HepG2 (cell line): ENCODE data around the gene SAMD10. TPM values are rescaled to one million over a fixed set of nuclear protein-coding genes. Genes with fewer than 3 reads are reported as not detected.

Experiments used
- ATAC-seq: fragments of 200-7000 bp; cut with Tn5 transposase; 3 replicates; pipeline ENCODE4 v1.9.1; 2020; ENCODE audit warnings: mild to moderate bottlenecking, moderate library complexity
- BruUV-seq: library from RNA; stranded (reverse); fragments of 400-500 nt; replicated peaks from 2 replicates; lab custom pipeline; 2021; lab: Mats Ljungman, UMichigan
- CTCF ChIA-PET: fragments of 300-600 bp; formaldehyde crosslinking; extraction: SDS; loops from one replicate; lab custom pipeline; 2021; ENCODE audit warnings: low total read pairs, inconsistent platforms, low intra/inter-chr PET ratio; lab: Yijun Ruan, JAX
- POLR2A ChIA-PET: fragments of 350-600 bp; sonication (Branson Sonifier 250); formaldehyde crosslinking; loops from one replicate; lab custom pipeline; 2020; ENCODE audit warnings: antibody characterized with exemption, inconsistent platforms; lab: Yijun Ruan, JAX
- DNase-seq: peaks from one replicate; pipeline ENCODE4 v3.0.0-alpha.2; 2015; ENCODE audit warnings: low spot score
- FAIRE-seq: peaks from 3 replicates; lab custom pipeline; 2011; peaks lifted over from hg19 to GRCh38; lab: Jason Lieb, UNC
- H2AFZ ChIP-seq: one replicate; pipeline ENCODE4 v1.6.1; 2011; ENCODE audit warnings: low read length, inconsistent platforms
- H3K27ac ChIP-seq: fragments of 300-600 bp; 3 replicates; pipeline ENCODE4 v1.8.0; 2011; ENCODE audit warnings: mixed run types, mild to moderate bottlenecking, mixed read lengths, low read length, inconsistent platforms; ENCODE audit not compliant: insufficient read depth; ENCODE audit errors: extremely low read length
- H3K27me3 ChIP-seq, 2 experiments: fragments of 200-600 bp in 1 of 2; 2 replicates in 1 of 2; 3 replicates in 1 of 2; pipeline versions ENCODE4 v1.6.0 to v1.8.0; 2011; ENCODE audit warnings: low read length in 2 of 2, mild to moderate bottlenecking in 2 of 2, moderate library complexity in 2 of 2, inconsistent platforms in 1 of 2; ENCODE audit not compliant: insufficient read depth in 2 of 2, control insufficient read depth in 1 of 2
- H3K36me3 ChIP-seq, 2 experiments: fragments of 200-600 bp in 1 of 2; replicated peaks in 1 of 2; 2 replicates in 1 of 2; 3 replicates in 1 of 2; pipeline versions ENCODE4 v1.5.1 to v1.8.0; 2011; ENCODE audit warnings: low read length in 2 of 2, inconsistent platforms in 1 of 2; ENCODE audit not compliant: insufficient read depth in 2 of 2, control insufficient read depth in 1 of 2
- H3K4me1 ChIP-seq: 2 replicates; pipeline ENCODE4 v1.5.1; 2012; ENCODE audit warnings: low read length, inconsistent platforms; ENCODE audit not compliant: insufficient read depth
- H3K4me2 ChIP-seq: 2 replicates; pipeline ENCODE4 v1.6.0; 2011; ENCODE audit warnings: low read depth, low read length, inconsistent platforms
- H3K4me3 ChIP-seq, 3 experiments: fragments of 200-600 bp in 1 of 3; sonication (generic), shearing (Covaris generic) in 1 of 3; replicated peaks in 1 of 3; 2 replicates each; pipeline ENCODE4 v1.5.1; 2011 to 2016; ENCODE audit warnings: low read length in 3 of 3, inconsistent platforms in 2 of 3, low read depth in 2 of 3, mild to moderate bottlenecking in 2 of 3, control low read depth in 1 of 3, mixed read lengths in 1 of 3; ENCODE audit not compliant: insufficient read depth in 1 of 3
- H3K79me2 ChIP-seq: one replicate; pipeline ENCODE4 v1.6.1; 2011; ENCODE audit warnings: low read length, inconsistent platforms; ENCODE audit not compliant: insufficient read depth
- H3K9ac ChIP-seq: 2 replicates; pipeline ENCODE4 v1.6.0; 2011; ENCODE audit warnings: mild to moderate bottlenecking, low read depth, low read length, inconsistent platforms; ENCODE audit not compliant: insufficient read depth
- H3K9me3 ChIP-seq: 2 replicates; pipeline ENCODE4 v1.5.1; 2012; ENCODE audit warnings: mild to moderate bottlenecking, low read length
- H4K20me1 ChIP-seq: 2 replicates; pipeline ENCODE4 v1.6.0; 2011; ENCODE audit warnings: inconsistent platforms, mild to moderate bottlenecking, low read length, moderate library complexity; ENCODE audit not compliant: insufficient read depth
- AGO1 ChIP-seq: fragments of 200-400 bp; formaldehyde crosslinking; IDR thresholded peaks from 2 replicates; pipeline ENCODE4 v1.6.1; 2017; ENCODE audit warnings: mild to moderate bottlenecking, low read depth, low read length, moderate library complexity; ENCODE audit not compliant: poor library complexity, severe bottlenecking
- ATRX ChIP-seq: sonication (generic); formaldehyde crosslinking; IDR thresholded peaks from 2 replicates; pipeline ENCODE4 v1.4.0; 2020; ENCODE audit warnings: missing genetic modification reagents, borderline replicate concordance
- BATF2 ChIP-seq: sonication (generic); formaldehyde crosslinking; IDR thresholded peaks from 2 replicates; pipeline ENCODE4 v1.8.0; 2022; ENCODE audit warnings: mild to moderate bottlenecking, missing genetic modification reagents, moderate library complexity
- CSRNP2 ChIP-seq: sonication (generic); formaldehyde crosslinking; conservative IDR thresholded peaks from 2 replicates; pipeline ENCODE4 v1.8.0; 2022; ENCODE audit warnings: low read depth, missing genetic modification reagents
- GABPB1 ChIP-seq: IDR thresholded peaks from 2 replicates; pipeline ENCODE4 v1.6.1; 2016; ENCODE audit warnings: mild to moderate bottlenecking, missing genetic modification reagents, moderate library complexity, missing compliant biosample characterization
- KDM1A ChIP-seq: IDR thresholded peaks from 2 replicates; pipeline ENCODE4 v1.6.1; 2016; ENCODE audit warnings: missing compliant biosample characterization
- KDM5B ChIP-seq: sonication (generic); formaldehyde crosslinking; IDR thresholded peaks from 2 replicates; pipeline ENCODE4 v1.4.0; 2020; ENCODE audit warnings: missing genetic modification reagents, mild to moderate bottlenecking, borderline replicate concordance
- MED13 ChIP-seq: sonication (generic); formaldehyde crosslinking; IDR thresholded peaks from 2 replicates; pipeline ENCODE4 v1.5.0; 2020; ENCODE audit warnings: missing genetic modification reagents
- MLX ChIP-seq: IDR thresholded peaks from 2 replicates; pipeline ENCODE4 v1.6.1; 2016
- MXD1 ChIP-seq: sonication (generic); formaldehyde crosslinking; IDR thresholded peaks from 2 replicates; pipeline ENCODE4 v1.4.0; 2020; ENCODE audit warnings: mild to moderate bottlenecking, missing genetic modification reagents
- PAXIP1 ChIP-seq: sonication (generic); formaldehyde crosslinking; conservative IDR thresholded peaks from 2 replicates; pipeline ENCODE4 v1.4.0; 2020; ENCODE audit warnings: mild to moderate bottlenecking, missing genetic modification reagents, moderate library complexity
- RFXANK ChIP-seq: IDR thresholded peaks from 2 replicates; pipeline ENCODE4 v1.6.1; 2016
- SNRNP70 ChIP-seq: fragments of 200-400 bp; formaldehyde crosslinking; IDR thresholded peaks from 2 replicates; pipeline ENCODE4 v1.6.1; 2017; ENCODE audit warnings: mild to moderate bottlenecking, low read depth, low read length, moderate library complexity
- ZBTB38 ChIP-seq: sonication (generic); formaldehyde crosslinking; IDR thresholded peaks from 2 replicates; pipeline ENCODE4 v1.5.1; 2020; ENCODE audit warnings: mild to moderate bottlenecking, missing genetic modification reagents
- WGBS: methylation state at CpG from one replicate; pipeline ENCODE4 v1.1.6; 2017; ENCODE audit warnings: low lambda C conversion rate; 5-methylcytosine and 5-hydroxymethylcytosine counted together
- in situ Hi-C: cut with HindIII; loops from 2 replicates; pipeline ENCODE4 v1.10.0; 2017; ENCODE audit warnings: low pct_unique_long_range_greater_than_20kb; ENCODE audit not compliant: extremely low pct_ligation_motif_present
- intact Hi-C: fragments of 100-400 bp; cut with micrococcal nuclease; formaldehyde crosslinking; loops from one replicate; pipeline ENCODE4 v1.10.0; 2022; ENCODE audit not compliant: unreplicated experiment
- polyA plus RNA-seq, 8 experiments: library from polyadenylated mRNA; depleted of rRNA in 3 of 8; stranded (reverse) in 7 of 8; unstranded in 1 of 8; fragments of >200 nt; fragmentation: Illumina TruSeq in 4 of 8; extraction: Trizol in 4 of 8; gene quantifications; 2 replicates each; pipeline versions ENCODE4 v1.2.1 to v1.2.3, GENCODE V29; 2011 to 2016; ENCODE audit warnings: low read depth in 4 of 8, missing spikeins in 1 of 8, mixed read lengths in 1 of 8; ENCODE audit not compliant: insufficient read depth in 1 of 8
- total RNA-seq, 5 experiments: library from RNA; depleted of rRNA; stranded (reverse); fragments of >200 nt; fragmentation: Illumina TruSeq; extraction: Trizol; gene quantifications; 2 replicates each; pipeline ENCODE4 v1.2.3, GENCODE V29; 2016; ENCODE audit warnings: low read depth in 1 of 5

The SAMD10 gene
- total and polyA plus RNA-seq, 2 of the 13 experiments (the other 11 are each of a cell fraction or from before 2014, with no cell fraction given) = 6.1 to 11.0 TPM

GRCh38 chr20:63945031-63945658 lies 34.3 kb downstream of the SAMD10 start (continued):
- 0 out of 2 replicates have a peak, but pooled peaks have one; percentile 3 for TF ChIP-seq GABPB1 (CRISPR knock-in tag)
- peak; percentile 21 for TF ChIP-seq AGO1
- TF ChIP-seq KDM1A (CRISPR knock-in tag) = no peak
- TF ChIP-seq MXD1 (CRISPR knock-in tag) = 0 out of 2 replicates have a peak, but pooled peaks have one; percentile 26
- no peak for TF ChIP-seq SNRNP70

GRCh38 chr20:63944078-63944941 lies 35.1 kb downstream of the SAMD10 start:
- Histone ChIP-seq H2AFZ (no peak overlapping the region), H3K79me2 (peaks cover 31% of the 10 kb centered on the region), H3K4me2 (no peak overlapping the region), H3K9me3 (no peaks in the 10 kb centered on the region), H3K9ac (no peak overlapping the region), H3K4me1 (peaks cover 10% of the 10 kb centered on the region), H3K27me3 (no peaks in the 10 kb centered on the region), H4K20me1 (peaks cover 57% of the 10 kb centered on the region), H3K4me3 (no peak overlapping the region), H3K36me3 (peaks cover 51 to 73% of the 10 kb centered on the region in 2 experiments), H3K27ac (no peak overlapping the region)
- no peak for ATAC-seq
- ChIA-PET CTCF (no interaction called here), POLR2A (interaction anchor here (0.8 kb wide), 1 partner anchor 11 kb away, joined by 3 read pairs; no protein-coding TSS in a partner anchor)
- in situ Hi-C loops = no loop called here
- no TSS peak for BruUV-seq
- no peak for FAIRE-seq
- intact Hi-C loops = no loop called here
- DNase-seq = no peak
- WGBS = 97% methylated on average over 35 of the region's 35 CpGs
- no peak for TF ChIP-seq MED13 (CRISPR knock-in tag)
- TF ChIP-seq MLX (CRISPR knock-in tag) = no peak
- TF ChIP-seq ZBTB38 = 0 out of 2 replicates have a peak, but pooled peaks have one; percentile 13
- no peak for TF ChIP-seq RFXANK (CRISPR knock-in tag)
- no peak for TF ChIP-seq BATF2
- TF ChIP-seq KDM5B (CRISPR knock-in tag) = no peak
- TF ChIP-seq ATRX (CRISPR knock-in tag) = no peak
- TF ChIP-seq PAXIP1 (CRISPR knock-in tag) = no peak
- TF ChIP-seq CSRNP2 = no peak
